Upper lobe of left lung (tissue), 6 donors: ENCODE measurements around the gene NDUFA11. TPM values are rescaled to one million over a fixed set of nuclear protein-coding genes. Genes with fewer than 3 reads are reported as not detected.

Experiments
- ATAC-seq, 2 donors: fragments of 200-7000 bp; cut with Tn5 transposase; one replicate each; pipeline ENCODE4 v1.9.1; 2022; ENCODE audit warnings: mild to moderate bottlenecking in 2 of 2, moderate library complexity in 2 of 2; ENCODE audit not compliant: low FRiP score in 2 of 2
- DNase-seq, 2 donors: peaks; one replicate each; pipeline ENCODE4 v3.0.0-alpha.2; 2019 to 2020
- H3K27ac ChIP-seq, 4 donors: fragments of 200-600 bp; sonication (generic); one replicate each; pipeline ENCODE4 v1.5.1; 2016 to 2019
- H3K27me3 ChIP-seq, 4 donors: fragments of 200-600 bp; sonication (generic); one replicate each; pipeline ENCODE4 v1.5.1; 2017 to 2019
- H3K36me3 ChIP-seq, 4 donors: fragments of 200-600 bp; sonication (generic); one replicate each; pipeline ENCODE4 v1.5.1; 2016 to 2019
- H3K4me1 ChIP-seq, 4 donors: fragments of 200-600 bp; sonication (generic); one replicate each; pipeline ENCODE4 v1.5.1; 2018 to 2019
- H3K4me3 ChIP-seq, 4 donors: fragments of 200-600 bp; sonication (generic); one replicate each; pipeline ENCODE4 v1.5.1; 2017 to 2019; ENCODE audit warnings: mild to moderate bottlenecking in 2 of 4, moderate library complexity in 1 of 4
- H3K9me3 ChIP-seq, 4 donors: fragments of 200-600 bp; sonication (generic); one replicate each; pipeline ENCODE4 v1.5.1; 2018 to 2019
- CTCF ChIP-seq, 6 experiments: fragments of 450-650 bp in 4 of 6; fragments of 200-600 bp in 2 of 6; sonication (generic) in 2 of 6; IDR thresholded peaks; one replicate each; pipeline ENCODE4 v1.5.1; 2016 to 2019; ENCODE audit warnings: antibody characterized with exemption in 6 of 6
- EP300 ChIP-seq, 4 donors: sonication (generic); formaldehyde crosslinking; IDR thresholded peaks; one replicate each; pipeline ENCODE4 v1.5.1; 2017; ENCODE audit warnings: antibody characterized with exemption in 4 of 4, control low read depth in 2 of 4
- POLR2A ChIP-seq, 4 donors: fragments of 450-650 bp; IDR thresholded peaks; one replicate each; pipeline ENCODE4 v1.5.1; 2016 to 2017; ENCODE audit warnings: antibody characterized with exemption in 4 of 4, mild to moderate bottlenecking in 2 of 4
- POLR2AphosphoS5 ChIP-seq, 2 donors: sonication (generic); formaldehyde crosslinking; IDR thresholded peaks; one replicate each; pipeline ENCODE4 v1.5.1; 2017; ENCODE audit warnings: antibody characterized with exemption in 2 of 2
- WGBS, 2 donors: methylation state at CpG; one replicate each; pipeline ENCODE4 v1.1.5; 2017 to 2018; 5-methylcytosine and 5-hydroxymethylcytosine counted together
- total RNA-seq, 6 donors: library from RNA; depleted of rRNA in 4 of 6; stranded (reverse); fragments of >200 nt in 4 of 6; gene quantifications; one replicate each; pipeline versions ENCODE4 v1.1.0 to v1.2.1, GENCODE V29; 2016 to 2021
- donor health status: DM: no; HTN: no; CAD: no; lungs with moderate emphysema.
- donor health status: DM: no; HTN: yes; CAD: no; lungs with severe emphysema.

The NDUFA11 gene
- total RNA-seq, 6 donors from 2014 or later = 87.3 to 238 (median 157) TPM

GRCh38 chr19:5927441-5927821 is 23.8 kb upstream of the NDUFA11 start:
- Histone ChIP-seq H3K9me3 (no peaks in the 10 kb centered on the region), H3K27ac (peak overlapping the region in 3 of 4 donors; percentile 1 to 35 (median 8)), H3K36me3 (peaks cover 42 to 100% (median 96%) of the 10 kb centered on the region in 4 donors), H3K4me1 (peaks cover 0 to 4% (median 2%) of the 10 kb centered on the region in 4 donors), H3K4me3 (no peak overlapping the region), H3K27me3 (no peaks in the 10 kb centered on the region)
- DNase-seq (no peak), ATAC-seq (no peak)
- 88 to 94% methylated on average over 5 to 8 of the region's 8 CpGs for WGBS, 2 donors
- TF ChIP-seq POLR2AphosphoS5 (IDR thresholded peaks at IDR 0.05) (no peak), POLR2A (IDR thresholded peaks at IDR 0.05) (no peak), CTCF (IDR thresholded peaks at IDR 0.05) (no peak), EP300 (IDR thresholded peaks at IDR 0.05) (no peak)

GRCh38 chr19:5926641-5927440 is 23.3 kb upstream of the NDUFA11 start:
- H3K27me3 ChIP-seq = no peaks in the 10 kb centered on the region
- peaks cover 48 to 100% (median 96%) of the 10 kb centered on the region in 4 donors for H3K36me3 ChIP-seq
- peaks cover 0 to 4% (median 2%) of the 10 kb centered on the region in 4 donors for H3K4me1 ChIP-seq
- ATAC-seq = peak in 1 of 2 donors; percentile 88
- 73 to 93% methylated on average over 14 of the region's 14 CpGs for WGBS, 2 donors
- no peak for DNase-seq
- no peaks in the 10 kb centered on the region for H3K9me3 ChIP-seq
- no peak overlapping the region for H3K4me3 ChIP-seq
- TF ChIP-seq EP300 (IDR thresholded peaks at IDR 0.05) = no peak
- no peak for TF ChIP-seq POLR2AphosphoS5 (IDR thresholded peaks at IDR 0.05)
- no peak for TF ChIP-seq POLR2A (IDR thresholded peaks at IDR 0.05)
- TF ChIP-seq CTCF (IDR thresholded peaks at IDR 0.05) = no peak
- H3K27ac ChIP-seq = peak overlapping the region in 3 of 4 donors; percentile 1 to 35 (median 8)

- peak overlapping the region in 1 of 4 donors; percentile 26 for H3K27ac ChIP-seq
- no peak for ATAC-seq
- WGBS, 2 donors = 89 to 96% methylated on average over 16 to 18 of the region's 18 CpGs
Measured at GRCh38 chr19:5925830-5926427, 22.3 kb upstream of the NDUFA11 start.

GRCh38 chr19:5923356-5923755 is 19.8 kb upstream of the NDUFA11 start:
- Histone ChIP-seq H3K27me3 (no peaks in the 10 kb centered on the region), H3K9me3 (no peaks in the 10 kb centered on the region), H3K36me3 (peaks cover 39 to 99% (median 98%) of the 10 kb centered on the region in 4 donors), H3K4me3 (no peak overlapping the region), H3K4me1 (peaks cover 0 to 4% (median 2%) of the 10 kb centered on the region in 4 donors), H3K27ac (no peak overlapping the region)
- DNase-seq (no peak), ATAC-seq (no peak)
- TF ChIP-seq EP300 (IDR thresholded peaks at IDR 0.05) = no peak
- no peak for TF ChIP-seq CTCF (IDR thresholded peaks at IDR 0.05)
- TF ChIP-seq POLR2A (IDR thresholded peaks at IDR 0.05) = no peak
- no peak for TF ChIP-seq POLR2AphosphoS5 (IDR thresholded peaks at IDR 0.05)
- WGBS, 2 donors = 95 to 96% methylated on average over 4 to 16 of the region's 16 CpGs

More at GRCh38 chr19:5925830-5926427, 22.3 kb upstream of the NDUFA11 start:
- peaks cover 0 to 4% (median 2%) of the 10 kb centered on the region in 4 donors for H3K4me1 ChIP-seq
- TF ChIP-seq EP300 (IDR thresholded peaks at IDR 0.05) (no peak), CTCF (IDR thresholded peaks at IDR 0.05) (no peak), POLR2AphosphoS5 (IDR thresholded peaks at IDR 0.05) (no peak), POLR2A (IDR thresholded peaks at IDR 0.05) (no peak)
- no peaks in the 10 kb centered on the region for H3K27me3 ChIP-seq
- no peak overlapping the region for H3K4me3 ChIP-seq
- peaks cover 45 to 100% (median 97%) of the 10 kb centered on the region in 4 donors for H3K36me3 ChIP-seq
- no peaks in the 10 kb centered on the region for H3K9me3 ChIP-seq
- DNase-seq = no peak
